Smooth muscle cell of the brain vasculature (primary cell): Measurements from ENCODE around the gene PSPC1.
A peak's percentile ranks its signal among the peaks of the same experiment; 100 is the strongest.
"Not testable (repeated sequence)": the region's sequence is repeated elsewhere in the genome, so short reads cannot be mapped to it uniquely, and the experiment has no call there.

Experiments
- DNase-seq: peaks from one replicate; pipeline ENCODE4 v3.0.0-alpha.2; 2012; ENCODE audit warnings: low read depth, low spot score

Gene PSPC1, protein sequence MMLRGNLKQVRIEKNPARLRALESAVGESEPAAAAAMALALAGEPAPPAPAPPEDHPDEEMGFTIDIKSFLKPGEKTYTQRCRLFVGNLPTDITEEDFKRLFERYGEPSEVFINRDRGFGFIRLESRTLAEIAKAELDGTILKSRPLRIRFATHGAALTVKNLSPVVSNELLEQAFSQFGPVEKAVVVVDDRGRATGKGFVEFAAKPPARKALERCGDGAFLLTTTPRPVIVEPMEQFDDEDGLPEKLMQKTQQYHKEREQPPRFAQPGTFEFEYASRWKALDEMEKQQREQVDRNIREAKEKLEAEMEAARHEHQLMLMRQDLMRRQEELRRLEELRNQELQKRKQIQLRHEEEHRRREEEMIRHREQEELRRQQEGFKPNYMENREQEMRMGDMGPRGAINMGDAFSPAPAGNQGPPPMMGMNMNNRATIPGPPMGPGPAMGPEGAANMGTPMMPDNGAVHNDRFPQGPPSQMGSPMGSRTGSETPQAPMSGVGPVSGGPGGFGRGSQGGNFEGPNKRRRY

DNA sequence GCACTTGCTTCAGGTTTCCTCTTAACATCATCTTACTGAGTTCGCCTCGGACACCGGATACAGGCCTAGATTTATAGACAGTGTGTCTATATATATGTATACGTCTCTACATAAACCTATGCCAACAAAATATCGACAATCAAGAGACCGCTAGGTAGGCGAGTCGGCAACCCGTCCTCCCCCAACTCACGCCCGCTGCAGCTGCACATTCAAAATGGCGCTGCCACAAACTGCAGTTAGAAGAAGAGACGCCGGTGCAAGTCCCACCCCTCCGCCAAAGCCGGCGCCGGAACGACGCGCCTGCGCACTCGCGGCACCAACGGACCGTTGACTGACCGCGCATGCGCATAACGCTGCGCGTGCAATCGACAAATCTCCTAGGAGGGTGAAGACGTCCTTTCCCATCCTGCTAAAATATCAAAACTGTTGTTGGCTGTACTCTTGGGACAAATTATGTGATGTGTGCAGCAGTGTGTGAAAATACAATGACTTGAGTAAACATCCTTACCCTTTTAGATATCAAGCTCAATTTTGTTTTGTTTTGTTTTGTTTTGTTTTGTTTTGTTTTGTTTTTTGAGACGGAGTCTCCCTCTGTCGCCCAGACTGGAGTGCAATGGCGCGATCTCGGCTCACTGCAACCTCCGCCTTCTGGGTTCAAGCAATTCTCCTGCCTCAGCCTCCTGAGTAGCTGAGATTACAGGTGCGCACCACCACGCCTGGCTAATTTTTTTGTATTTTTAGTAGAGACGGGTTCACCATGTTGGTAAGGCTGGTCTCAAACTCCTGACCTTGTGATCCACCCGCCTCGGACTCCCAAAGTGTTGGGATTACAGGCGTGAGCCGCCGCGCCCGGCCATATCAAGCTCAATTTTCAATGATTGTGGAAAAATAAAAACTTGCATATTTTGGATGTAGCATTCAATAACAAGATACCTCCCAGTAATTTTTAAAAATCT lies at the start of gene PSPC1:
Gene PSPC1 (minus strand): TSS at position 219 of the 956 bp plus-strand sequence. CDS start 188 bp downstream, at position 31.
- peak; percentile 90 for DNase-seq

DNA sequence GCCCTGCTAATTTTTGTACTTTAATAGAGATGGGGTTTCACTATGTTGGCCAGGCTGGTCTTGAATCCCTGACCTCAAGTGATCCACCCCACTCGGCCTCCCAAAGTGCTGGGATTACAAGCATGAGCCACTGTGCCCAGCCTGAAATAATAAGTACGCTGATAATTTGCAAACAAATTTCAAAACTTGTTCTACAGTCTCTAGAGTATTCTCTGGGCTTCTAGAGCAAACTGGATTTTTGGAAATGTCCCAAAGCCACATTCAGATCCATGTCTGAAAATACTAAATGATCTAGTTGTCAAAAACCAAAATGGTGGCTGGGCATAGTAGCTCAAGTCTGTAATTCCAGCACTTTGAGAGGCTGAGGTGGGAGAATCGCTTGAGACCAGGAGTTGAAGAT lies 39.9 kb upstream of the PSPC1 start:
- DNase-seq = no peak

DNA sequence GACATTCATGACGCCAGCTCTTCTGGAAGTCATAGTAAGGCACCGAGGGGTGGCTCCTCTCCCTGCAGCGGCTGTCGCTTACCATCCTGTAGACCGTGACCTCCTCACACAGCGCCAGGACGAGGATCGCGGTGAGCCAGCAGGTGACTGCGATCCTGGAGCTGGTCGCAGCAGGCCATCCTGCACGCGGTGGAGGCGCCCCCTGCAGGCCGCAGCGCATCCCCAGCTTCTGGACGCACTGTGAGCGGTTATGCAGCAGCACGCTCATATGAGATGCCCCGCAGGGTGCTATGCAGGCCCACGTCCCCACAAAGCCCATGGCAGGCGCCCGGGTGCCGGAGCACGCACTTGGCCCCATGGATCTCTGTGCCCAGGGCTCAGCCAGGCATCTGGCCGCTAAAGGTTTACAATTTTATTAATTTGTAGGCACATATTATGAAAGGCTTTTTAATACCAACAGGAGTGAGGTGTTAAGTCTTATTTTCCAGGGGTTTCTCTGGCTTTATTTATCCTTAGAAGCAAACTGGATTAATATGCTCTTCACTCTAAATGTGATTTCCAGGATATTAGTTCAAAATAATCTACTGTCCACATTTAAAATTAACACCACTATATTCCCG lies 35.6 kb upstream of the PSPC1 start:
- no peak for DNase-seq

DNA sequence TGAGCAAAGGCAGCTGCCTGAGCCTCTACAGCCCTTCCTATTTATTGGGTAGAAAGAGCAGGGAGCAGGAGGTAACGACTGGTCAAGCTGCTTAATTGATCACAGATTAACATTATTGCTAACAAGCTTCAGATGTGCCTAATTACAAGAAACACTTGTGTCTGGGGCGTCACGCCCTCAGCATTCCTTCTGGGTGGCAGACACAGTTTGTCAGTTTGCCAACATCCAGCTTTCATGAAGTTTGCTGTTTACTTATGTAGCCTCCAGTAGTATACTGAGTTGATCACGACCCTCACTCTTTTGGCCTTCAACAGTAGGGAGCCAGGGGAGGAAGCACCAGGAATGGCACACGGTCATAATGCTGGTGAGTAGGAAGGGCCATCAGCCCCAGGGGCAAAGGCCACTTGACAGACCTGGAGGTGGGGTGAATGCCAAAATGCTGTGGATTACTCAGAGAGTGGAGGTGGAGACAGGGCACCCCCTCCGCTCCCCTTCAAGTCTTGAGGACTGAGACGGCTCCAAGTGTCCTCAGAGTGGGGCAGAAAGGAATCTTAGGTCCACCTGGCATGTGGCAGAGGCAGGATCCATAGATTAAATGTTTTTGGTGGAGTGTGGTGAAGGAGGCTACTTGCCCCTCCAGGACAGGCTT lies 34.9 kb upstream of the PSPC1 start:
- DNase-seq = no peak

DNA sequence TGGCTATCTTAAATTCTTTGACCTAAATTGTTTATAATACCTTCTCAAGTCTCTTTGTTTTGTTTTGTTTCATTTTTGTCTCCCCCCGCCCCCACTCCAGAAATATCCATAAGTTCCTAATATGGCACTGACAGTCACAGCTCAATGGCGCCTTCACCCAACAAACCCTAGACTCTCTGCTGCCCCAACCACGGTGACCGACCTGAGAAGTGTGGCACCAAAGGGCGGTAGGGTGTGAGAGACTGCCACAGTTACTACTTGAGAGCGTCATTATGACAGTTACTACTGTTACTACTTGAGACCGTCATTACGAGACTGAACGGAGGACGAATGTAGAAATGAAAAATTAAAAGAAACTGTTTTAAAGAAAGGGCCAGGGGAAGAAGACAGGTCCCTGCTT lies 34.4 kb upstream of the PSPC1 start:
- DNase-seq = no peak

DNA sequence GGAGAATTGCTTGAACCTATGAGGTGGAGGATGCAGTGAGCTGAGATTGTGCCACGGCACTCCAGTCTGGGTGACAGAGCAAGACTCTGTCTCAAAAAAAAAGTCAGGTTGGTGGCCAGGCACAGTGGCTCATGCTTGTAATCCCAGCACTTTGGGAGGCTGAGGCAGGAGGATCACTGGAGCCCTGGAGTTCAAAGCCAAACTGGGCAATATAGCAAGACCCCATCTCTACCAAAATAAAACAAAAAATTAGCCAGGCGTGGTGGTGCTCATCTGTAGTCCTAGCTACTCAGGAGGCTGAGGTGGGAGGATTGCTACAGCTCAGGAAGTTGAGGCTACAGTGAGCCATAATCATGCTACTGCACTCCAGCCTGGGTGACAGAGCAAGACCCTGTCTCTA lies 33.1 kb upstream of the PSPC1 start:
- not testable (repeated sequence) for DNase-seq

DNA sequence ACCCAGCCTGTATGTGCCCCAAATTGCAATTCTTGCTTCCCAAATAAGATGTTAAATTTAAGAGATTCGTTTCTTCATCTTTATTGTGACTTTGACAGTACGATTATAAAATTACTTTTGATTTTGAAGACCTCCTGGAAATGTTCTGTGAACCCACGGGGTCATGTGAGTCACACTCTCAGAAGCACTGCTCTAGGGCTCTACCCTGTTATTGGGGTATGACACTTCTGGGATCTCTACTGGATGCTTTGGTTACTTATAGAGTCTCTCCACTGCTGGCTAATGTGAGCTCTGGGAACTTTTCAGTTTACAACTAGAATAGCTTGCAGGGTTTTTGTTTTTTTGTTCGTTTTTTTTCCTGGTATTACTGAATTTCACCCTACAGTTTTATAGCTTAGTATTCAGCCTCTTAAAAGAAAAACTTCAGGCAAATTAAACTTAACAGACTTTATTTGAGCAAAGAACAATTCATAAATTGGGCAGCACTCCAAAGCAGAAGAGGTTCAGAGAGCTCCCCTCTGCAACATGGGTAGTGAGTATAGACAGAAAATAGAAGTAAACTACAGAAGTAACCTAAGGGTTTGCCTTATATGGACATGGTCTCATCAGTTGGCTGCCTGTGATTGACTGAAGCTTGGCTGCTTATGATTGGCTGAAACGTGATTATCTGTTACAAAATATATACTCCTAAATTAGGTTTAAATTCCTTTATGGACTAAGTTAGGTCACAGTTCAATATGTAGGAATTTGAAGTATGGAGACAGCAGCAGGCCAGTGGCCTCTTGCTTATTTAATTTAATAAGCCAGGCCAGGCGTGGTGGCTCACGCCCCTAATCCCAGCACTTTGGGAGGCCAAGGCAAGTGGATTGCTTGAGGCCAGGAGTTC lies 28.5 kb upstream of the PSPC1 start:
- DNase-seq = no peak

DNA sequence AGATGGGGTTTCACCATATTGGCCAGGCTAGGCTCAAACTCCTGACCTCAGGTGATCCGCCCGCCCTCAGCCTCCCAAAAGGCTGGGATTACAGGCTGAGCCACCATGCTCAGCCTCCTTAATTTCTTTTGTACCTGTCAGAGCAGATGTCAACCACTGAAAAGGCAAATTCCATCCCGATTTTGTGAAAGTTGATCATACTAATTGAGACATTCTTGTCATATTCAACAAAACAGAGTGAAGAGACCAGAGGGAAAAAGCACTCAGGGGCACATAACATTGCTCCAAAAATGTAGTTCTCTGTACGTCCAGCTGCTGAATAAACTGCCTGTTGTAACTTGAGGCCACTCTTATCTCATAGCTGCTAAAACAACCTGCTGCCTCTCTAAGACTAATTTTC lies 27.4 kb upstream of the PSPC1 start:
- DNase-seq = no peak

DNA sequence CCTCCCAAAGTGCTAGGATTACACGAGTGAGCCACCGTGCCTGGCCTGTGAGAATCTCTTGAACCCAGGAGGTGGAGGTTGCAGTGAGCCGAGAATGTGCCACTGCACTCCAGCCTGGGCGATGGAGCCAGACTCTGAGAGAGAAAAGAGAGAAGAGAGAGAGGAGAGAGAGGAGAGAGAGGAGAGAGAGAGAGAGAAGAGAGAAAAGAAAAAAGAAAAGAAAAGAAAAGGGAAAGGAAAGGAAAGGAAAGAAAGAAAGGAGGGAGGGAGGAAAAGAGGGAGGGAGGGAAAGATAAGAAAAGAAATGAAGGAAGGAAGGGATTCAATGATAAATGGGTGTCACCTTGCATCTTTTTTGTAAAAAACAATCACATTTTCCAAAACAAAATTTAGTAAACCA lies 23.0 kb upstream of the PSPC1 start:
- no peak for DNase-seq

DNA sequence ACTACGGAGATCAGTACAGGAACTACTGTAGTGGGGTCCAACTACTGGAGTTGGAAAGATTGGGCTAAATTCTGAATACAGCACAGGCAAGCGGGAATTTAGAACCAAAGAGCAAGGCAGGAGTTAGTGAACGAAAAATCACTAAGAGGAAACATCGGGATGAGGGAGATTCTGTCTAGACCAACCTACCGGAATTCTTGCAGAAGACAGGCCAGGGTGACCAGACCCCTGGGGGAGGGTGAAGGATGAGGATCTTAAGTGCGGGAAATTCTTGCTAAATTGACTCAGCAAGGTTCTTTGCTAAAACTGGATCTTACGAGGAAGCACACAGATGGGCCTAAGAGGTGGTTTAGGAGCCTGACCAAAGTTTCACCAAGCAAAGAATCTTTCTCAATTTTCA lies 13.2 kb upstream of the PSPC1 start:
- DNase-seq = no peak

DNA sequence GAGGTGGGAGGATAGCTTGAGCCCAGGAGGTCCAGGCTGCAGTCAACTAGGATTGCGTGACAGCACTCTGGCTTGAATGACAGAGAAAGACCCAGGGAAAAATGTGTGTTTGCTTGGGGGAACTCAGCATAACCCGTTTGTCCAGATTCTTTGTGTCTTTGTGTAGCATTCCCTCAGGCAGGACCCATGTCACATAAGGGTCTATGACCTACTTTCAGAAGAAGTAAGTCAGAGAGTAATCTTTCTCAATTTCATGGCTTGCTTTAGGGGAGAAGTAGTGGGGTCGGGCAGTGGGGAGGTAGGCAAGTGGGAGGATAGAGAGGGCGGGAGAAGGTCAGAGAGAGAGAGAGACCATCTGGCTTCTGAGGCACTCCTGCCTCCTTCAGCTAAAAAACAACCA lies 11.9 kb upstream of the PSPC1 start:
- DNase-seq = no peak

DNA sequence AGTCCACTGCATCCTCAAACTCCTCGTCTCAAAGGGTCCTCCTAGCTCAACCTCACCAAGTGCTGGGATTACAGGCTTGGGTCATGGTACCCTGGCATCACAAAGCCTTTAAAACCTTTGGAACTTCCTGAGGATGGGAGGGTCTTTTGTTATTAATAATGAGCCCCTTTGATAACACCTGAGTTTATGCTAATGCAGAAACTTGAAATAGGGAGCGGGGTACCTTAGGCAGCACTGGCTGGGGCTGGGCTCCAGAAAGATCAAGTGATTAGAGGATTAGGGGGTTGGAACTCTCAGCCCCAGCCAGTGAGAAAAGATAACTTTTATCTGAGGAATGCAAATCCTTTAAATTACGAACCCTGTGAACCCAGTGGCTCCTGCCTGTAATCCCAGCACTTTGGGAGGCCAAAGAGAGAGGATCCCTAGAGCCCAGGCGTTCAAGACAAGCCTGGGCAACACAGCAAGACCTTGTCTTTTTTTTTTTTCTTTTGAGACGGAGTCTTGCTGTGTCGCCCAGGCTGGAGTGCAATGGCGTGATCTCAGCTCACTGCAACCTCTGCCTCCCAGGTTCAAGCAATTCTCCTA lies 9.3 kb upstream of the PSPC1 start:
- DNase-seq = no peak

DNA sequence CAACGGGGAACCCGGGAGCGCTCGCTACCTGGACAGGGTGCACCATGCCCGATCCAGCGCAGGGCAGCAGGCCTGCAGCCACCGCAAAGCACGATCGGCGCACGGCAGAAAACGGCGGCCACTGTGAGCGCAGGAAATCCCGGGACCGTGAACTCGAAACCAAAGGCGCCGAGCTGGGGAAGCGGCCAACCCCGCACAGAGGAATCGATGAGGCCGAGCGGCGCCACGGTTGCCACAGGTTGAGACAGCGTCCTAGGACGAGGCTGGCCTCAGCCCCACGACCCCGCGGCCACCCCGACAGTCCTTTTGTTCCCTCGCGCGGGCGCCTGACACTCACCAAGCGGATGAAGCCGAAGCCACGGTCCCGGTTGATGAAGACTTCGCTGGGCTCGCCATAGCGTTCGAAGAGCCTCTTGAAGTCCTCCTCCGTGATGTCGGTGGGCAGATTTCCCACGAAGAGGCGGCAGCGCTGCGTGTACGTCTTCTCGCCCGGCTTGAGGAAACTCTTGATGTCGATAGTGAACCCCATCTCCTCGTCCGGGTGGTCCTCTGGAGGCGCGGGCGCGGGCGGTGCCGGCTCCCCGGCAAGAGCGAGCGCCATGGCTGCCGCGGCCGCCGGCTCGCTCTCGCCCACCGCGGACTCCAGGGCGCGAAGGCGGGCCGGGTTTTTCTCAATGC lies 557 bp downstream of the PSPC1 start:
- peak; percentile 17 for DNase-seq

DNA sequence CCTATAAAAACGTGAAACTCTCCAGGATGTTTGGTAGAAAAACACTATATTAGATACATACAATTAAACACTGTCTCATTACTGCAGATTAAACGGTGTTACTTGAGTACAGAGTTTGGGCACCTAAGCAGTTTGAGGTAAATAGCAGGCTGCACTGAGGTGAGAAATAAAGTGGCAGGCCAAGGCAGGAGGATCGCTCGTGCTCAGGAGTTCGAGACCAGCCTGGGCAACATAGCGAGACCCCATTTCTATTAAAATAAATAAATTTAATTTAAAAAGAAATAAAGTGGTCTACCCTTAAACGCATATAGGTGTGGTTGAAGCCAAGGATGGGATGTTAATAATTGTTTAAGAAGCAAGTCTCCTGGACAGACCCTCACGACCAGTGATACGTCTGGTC lies 1.2 kb downstream of the PSPC1 start:
- DNase-seq = no peak

DNA sequence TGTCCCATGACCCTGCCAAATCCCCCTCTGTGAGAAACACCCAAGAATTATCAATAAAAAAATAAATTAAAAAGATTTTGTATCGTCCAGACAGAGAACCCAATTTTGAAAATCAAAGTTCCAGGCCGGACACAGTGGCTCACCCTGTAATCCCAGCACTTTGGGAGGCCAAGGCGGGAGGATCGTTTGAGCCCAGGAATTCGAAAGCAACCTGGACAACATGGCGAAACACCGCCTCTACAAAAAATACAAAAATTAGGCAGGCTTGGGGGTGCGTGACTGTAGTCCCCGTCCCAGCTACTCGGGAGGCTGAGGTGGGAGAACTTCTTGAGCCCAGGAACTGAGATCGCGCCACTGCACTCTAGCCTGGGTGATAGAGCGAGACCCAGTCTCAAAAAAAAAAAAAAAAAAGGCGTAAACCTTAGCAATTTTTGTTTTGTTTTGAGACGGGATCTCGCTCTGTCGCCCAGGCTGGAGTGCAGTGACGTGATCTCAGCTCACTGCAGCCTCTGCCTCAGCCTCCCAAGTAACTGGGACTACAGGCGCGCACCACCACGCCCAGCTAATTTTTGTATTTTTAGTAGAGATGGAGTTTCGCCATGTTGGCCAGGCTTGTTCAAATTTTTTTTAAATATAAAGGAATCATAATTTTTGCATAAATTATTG lies 1.9 kb downstream of the PSPC1 start:
- not testable (repeated sequence) for DNase-seq

DNA sequence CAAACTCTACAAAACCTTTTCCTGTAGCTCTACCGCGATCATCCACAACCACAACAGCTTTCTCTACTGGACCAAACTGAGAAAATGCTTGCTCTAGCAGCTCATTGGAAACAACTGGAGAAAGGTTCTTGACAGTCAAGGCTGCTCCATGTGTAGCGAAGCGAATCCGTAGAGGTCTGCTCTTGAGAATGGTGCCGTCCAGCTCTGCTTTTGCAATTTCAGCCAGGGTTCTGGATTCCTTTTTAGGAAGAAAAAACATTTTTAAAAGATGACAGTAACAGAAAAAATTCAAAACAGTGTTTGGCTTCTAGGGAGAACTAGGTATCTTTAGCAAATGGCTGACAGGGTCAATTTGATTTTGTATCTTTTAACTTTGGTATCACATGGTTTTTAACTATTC lies 10.4 kb downstream of the PSPC1 start:
- DNase-seq = no peak

DNA sequence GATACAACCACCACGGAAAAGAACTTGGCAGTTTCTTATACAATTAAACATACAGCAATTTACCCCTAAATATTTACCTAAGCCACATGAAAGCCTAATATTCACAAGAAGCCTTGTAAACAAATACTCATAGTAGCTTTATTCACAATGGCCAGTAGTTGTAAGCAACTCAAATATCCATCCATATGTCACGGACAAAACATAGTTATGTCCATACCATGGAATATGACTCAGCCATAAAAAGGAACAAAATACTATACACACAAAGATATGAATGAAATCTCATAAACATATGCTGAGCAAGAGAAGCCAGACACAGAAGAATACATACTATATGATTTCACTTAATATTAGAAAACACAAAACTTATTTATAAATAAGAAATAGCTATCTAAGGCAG lies 12.9 kb downstream of the PSPC1 start:
- DNase-seq = no peak

DNA sequence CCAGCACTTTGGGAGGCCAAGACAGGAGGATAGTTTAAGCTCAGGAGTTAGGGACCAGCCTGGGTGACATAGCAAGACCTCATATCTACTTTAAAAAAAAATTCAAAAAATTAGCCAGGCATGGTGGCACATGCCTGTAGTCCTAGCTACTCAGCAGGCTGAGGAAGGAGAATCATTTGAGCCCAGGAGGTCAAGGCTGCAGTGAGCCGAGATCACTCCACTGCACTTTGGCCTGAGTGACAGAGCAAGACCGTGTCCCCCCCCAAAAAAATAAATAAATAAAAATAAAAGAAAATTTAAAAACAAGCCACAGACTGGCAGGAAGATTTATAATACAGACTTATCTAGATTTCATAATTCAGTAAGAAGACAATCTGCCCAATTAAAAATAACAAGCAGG lies 14.8 kb downstream of the PSPC1 start:
- no peak for DNase-seq

DNA sequence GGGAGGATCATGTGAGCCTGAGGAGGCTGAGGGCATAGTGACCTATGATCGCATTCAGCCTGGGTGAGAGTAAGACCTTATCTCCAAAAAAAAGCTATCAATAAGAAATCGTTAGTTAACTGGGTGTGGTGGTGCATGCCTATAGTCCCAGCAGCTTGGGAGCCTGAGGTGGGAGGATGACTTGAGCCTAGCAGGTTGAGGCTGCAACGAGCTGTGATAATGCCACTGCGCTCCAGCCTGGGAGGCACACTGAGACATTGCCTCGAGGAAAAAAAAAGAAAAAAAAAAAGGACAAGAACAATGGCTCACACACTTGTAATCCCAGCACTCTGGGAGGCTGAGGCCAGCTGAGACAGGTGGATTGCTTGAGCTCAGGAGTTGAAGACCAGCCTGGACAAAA lies 16.2 kb downstream of the PSPC1 start:
- no peak for DNase-seq
